ENCODE measurements around the gene FBLN2.

The FBLN2 gene

DNA sequence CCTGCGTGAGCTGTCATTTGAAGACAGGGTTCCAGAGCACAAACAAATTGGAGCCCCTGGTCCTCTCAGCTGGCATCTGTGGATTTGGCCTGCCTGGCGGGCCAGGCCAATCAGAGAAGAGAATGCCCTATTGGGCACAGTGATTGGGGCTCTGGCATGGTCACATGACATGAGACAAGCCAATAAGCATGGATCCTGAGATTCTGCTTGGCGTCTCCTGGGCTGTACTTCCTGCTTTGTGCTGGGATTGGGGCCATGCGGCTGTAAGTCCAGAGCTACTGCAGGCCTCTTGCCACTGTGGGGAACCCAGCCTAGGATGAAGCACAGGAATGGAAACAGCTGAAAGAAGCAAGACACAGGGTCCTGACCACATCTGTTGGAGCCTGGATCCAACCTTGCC lies 121.4 kb downstream of the FBLN2 start:
- Histone ChIP-seq H3K79me2 (ENCODE audit: insufficient read depth, low read depth) (no peaks in the 10 kb centered on the region), H3K4me3 (IDR thresholded peaks at IDR 0.05; ENCODE audit: insufficient read depth, low read depth, low read length) (no peak overlapping the region), H3K4me2 (no peak overlapping the region), H3K4me1 (ENCODE audit: low read depth, poor library complexity, severe bottlenecking) (no peaks in the 10 kb centered on the region), H3K9ac (no peak overlapping the region), H3K36me3 (ENCODE audit: insufficient read depth) (no peaks in the 10 kb centered on the region), H3K27me3 (ENCODE audit: insufficient read depth, low read depth) (peaks cover 5% of the 10 kb centered on the region; the same call in 1 of the 2 replicates), H4K20me1 (ENCODE audit: insufficient read depth) (no peaks in the 10 kb centered on the region), H3K27ac (no peak overlapping the region), H2AFZ (ENCODE audit: low read depth) (no peak overlapping the region)
- TF ChIP-seq, protein P1, sequence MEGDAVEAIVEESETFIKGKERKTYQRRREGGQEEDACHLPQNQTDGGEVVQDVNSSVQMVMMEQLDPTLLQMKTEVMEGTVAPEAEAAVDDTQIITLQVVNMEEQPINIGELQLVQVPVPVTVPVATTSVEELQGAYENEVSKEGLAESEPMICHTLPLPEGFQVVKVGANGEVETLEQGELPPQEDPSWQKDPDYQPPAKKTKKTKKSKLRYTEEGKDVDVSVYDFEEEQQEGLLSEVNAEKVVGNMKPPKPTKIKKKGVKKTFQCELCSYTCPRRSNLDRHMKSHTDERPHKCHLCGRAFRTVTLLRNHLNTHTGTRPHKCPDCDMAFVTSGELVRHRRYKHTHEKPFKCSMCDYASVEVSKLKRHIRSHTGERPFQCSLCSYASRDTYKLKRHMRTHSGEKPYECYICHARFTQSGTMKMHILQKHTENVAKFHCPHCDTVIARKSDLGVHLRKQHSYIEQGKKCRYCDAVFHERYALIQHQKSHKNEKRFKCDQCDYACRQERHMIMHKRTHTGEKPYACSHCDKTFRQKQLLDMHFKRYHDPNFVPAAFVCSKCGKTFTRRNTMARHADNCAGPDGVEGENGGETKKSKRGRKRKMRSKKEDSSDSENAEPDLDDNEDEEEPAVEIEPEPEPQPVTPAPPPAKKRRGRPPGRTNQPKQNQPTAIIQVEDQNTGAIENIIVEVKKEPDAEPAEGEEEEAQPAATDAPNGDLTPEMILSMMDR (conservative IDR thresholded peaks at IDR 0.05; ENCODE audit: low read depth, low read length), result no peak

DNA sequence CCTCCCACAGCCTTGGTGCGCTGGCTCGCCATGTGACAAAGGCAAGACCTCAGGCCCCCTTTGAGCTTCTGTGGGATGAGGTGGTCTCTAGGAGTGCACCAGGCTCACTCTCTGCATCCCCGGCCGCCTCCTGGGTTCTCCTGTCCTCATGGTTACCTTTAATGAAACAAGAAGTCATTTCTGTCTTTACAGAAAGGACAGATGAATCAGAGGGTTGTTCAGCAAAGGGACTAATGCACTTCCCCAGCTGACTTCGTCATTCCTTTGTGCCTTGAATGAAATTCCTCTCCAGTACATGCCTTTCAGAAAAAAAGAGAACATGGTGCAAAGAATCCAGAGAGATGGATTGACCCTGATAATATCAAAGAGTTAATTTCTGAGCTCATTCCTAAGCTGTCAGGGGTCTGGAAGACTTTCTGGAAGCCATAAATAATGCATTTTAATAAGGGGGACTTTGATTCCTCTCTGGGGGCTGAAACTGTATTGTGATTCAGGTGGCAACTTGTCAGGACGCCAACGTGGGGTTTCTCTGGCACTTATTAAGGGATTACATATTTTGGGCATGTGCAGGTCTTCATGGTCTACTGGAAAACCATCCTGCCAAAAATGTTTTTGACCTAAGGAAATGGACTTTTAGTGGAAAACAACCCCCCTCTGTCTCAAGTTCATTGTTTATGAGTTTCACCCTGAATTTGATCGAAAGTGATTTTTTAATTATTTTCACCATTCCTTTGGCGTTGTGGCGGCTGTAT lies 122.7 kb downstream of the FBLN2 start:
- no peaks in the 10 kb centered on the region for H3K36me3 ChIP-seq (ENCODE audit: insufficient read depth)
- no peak overlapping the region for H3K4me3 ChIP-seq (IDR thresholded peaks at IDR 0.05; ENCODE audit: insufficient read depth, low read depth, low read length)
- no peak overlapping the region for H2AFZ ChIP-seq (ENCODE audit: low read depth)
- H3K79me2 ChIP-seq (ENCODE audit: insufficient read depth, low read depth), result no peaks in the 10 kb centered on the region
- H3K27ac ChIP-seq, result no peak overlapping the region
- H4K20me1 ChIP-seq (ENCODE audit: insufficient read depth), result no peaks in the 10 kb centered on the region
- peaks cover 5% of the 10 kb centered on the region; the same call in 1 of the 2 replicates for H3K27me3 ChIP-seq (ENCODE audit: insufficient read depth, low read depth)
- no peak overlapping the region for H3K9ac ChIP-seq
- no peak overlapping the region for H3K4me2 ChIP-seq
- no peaks in the 10 kb centered on the region for H3K4me1 ChIP-seq (ENCODE audit: low read depth, poor library complexity, severe bottlenecking)
- TF ChIP-seq, protein P1 (conservative IDR thresholded peaks at IDR 0.05; ENCODE audit: low read depth, low read length), result no peak

DNA sequence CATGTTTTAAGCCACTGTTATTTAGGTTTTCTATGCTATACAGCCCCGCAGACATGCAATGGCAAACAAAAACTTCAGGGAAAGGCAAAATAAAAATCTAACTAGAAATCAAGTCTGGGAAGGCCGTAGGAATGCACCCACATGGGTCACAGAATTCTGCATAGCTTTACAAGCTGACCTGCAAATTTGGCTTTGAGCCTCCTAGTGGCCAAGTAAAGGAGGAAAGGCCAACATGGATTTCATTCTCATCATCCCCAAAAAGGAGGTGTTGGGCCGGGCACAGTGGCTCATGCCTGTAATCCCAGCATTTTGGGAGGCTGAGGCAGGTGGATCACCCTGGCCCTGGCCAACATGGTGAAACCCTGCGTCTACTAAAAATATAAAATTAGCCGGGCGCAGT lies 124.3 kb downstream of the FBLN2 start:
- Histone ChIP-seq H3K27me3 (ENCODE audit: insufficient read depth, low read depth) (peaks cover 5% of the 10 kb centered on the region; the same call in 1 of the 2 replicates), H2AFZ (ENCODE audit: low read depth) (no peak overlapping the region), H3K79me2 (ENCODE audit: insufficient read depth, low read depth) (no peaks in the 10 kb centered on the region), H4K20me1 (ENCODE audit: insufficient read depth) (no peaks in the 10 kb centered on the region), H3K4me1 (ENCODE audit: low read depth, poor library complexity, severe bottlenecking) (no peaks in the 10 kb centered on the region), H3K27ac (no peak overlapping the region), H3K36me3 (ENCODE audit: insufficient read depth) (no peaks in the 10 kb centered on the region), H3K4me2 (no peak overlapping the region), H3K4me3 (IDR thresholded peaks at IDR 0.05; ENCODE audit: insufficient read depth, low read depth, low read length) (no peak overlapping the region), H3K9ac (no peak overlapping the region)
- TF ChIP-seq, protein P1 (conservative IDR thresholded peaks at IDR 0.05; ENCODE audit: low read depth, low read length), result no peak

DNA sequence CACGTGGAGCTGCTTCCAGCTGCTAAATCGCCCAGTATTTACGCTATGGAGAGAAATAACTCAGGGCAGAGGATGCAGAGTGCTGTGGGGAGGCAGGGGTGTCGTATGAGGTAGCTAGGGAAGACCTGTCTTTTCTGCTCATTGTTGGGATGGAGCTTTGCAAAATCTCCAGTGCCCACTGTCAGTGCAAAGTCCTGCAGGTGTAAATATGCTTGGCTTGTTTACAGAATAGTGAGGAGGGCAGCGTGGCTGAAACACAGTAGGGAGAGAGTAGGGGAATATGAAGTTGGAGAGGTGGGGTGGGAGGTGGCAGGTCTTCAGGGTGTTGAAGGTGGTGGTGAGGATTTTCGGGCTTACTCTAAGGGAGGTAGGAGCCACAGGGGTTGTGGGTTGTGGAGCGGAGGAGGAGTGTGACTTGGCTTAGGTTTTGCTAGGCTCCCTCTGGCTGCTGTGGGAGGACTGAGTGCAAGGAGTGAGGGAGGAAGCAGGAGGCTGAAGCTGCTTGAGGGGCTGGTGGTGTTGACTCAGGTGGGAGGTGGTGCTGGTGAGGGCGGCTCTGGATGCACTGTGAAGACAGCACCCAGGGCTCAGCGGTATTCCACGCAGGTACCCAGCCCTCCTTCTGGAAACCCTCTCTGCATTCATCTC lies 125.7 kb downstream of the FBLN2 start:
- H3K27ac ChIP-seq, result no peak overlapping the region
- H3K79me2 ChIP-seq (ENCODE audit: insufficient read depth, low read depth), result no peaks in the 10 kb centered on the region
- no peaks in the 10 kb centered on the region for H4K20me1 ChIP-seq (ENCODE audit: insufficient read depth)
- no peak overlapping the region for H2AFZ ChIP-seq (ENCODE audit: low read depth)
- H3K27me3 ChIP-seq (ENCODE audit: insufficient read depth, low read depth), result peaks cover 5% of the 10 kb centered on the region; the same call in 1 of the 2 replicates
- TF ChIP-seq, protein P1 (conservative IDR thresholded peaks at IDR 0.05; ENCODE audit: low read depth, low read length), result no peak
- no peaks in the 10 kb centered on the region for H3K4me1 ChIP-seq (ENCODE audit: low read depth, poor library complexity, severe bottlenecking)
- H3K36me3 ChIP-seq (ENCODE audit: insufficient read depth), result no peaks in the 10 kb centered on the region
- no peak overlapping the region for H3K9ac ChIP-seq
- no peak overlapping the region for H3K4me2 ChIP-seq
- H3K4me3 ChIP-seq (IDR thresholded peaks at IDR 0.05; ENCODE audit: insufficient read depth, low read depth, low read length), result no peak overlapping the region
